IMR-90 (cell line): Measurements from ENCODE around the gene FAM117B. TPM values are rescaled to one million over a fixed set of nuclear protein-coding genes. Genes with fewer than 3 reads are reported as not detected.

Experiments used
- ATAC-seq: fragments of 200-7000 bp; cut with Tn5 transposase; 2 replicates; pipeline ENCODE4 v1.9.1; 2020; ENCODE audit warnings: low read depth, mild to moderate bottlenecking, moderate library complexity
- BruUV-seq: library from RNA; stranded (reverse); fragments of 400-500 nt; replicated peaks from 2 replicates; lab custom pipeline; 2021; lab: Mats Ljungman, UMichigan
- CTCF ChIA-PET: fragments of 300-600 bp; formaldehyde crosslinking; extraction: SDS; loops from one replicate; lab custom pipeline; 2021; ENCODE audit warnings: antibody characterized with exemption; lab: Yijun Ruan, JAX
- POLR2A ChIA-PET: fragments of 300-600 bp; sonication (Branson Sonifier 250); formaldehyde crosslinking; loops from one replicate; lab custom pipeline; 2022; ENCODE audit warnings: antibody characterized with exemption; ENCODE audit not compliant: unreplicated experiment; lab: Charles Lee
- DNase-seq: peaks from one replicate; pipeline ENCODE4 v3.0.0; 2013
- H2AFZ ChIP-seq: replicated peaks from 2 replicates; pipeline ENCODE3; 2013; ENCODE audit warnings: low read length, mild to moderate bottlenecking; ENCODE audit not compliant: poor library complexity
- H2AK5ac ChIP-seq: 2 replicates; pipeline ENCODE4 v1.6.1; 2013; ENCODE audit warnings: low read depth, low read length, inconsistent platforms
- H2AK9ac ChIP-seq: replicated peaks from 2 replicates; pipeline ENCODE3; 2013; ENCODE audit warnings: mild to moderate bottlenecking, low read depth, low read length, moderate library complexity; ENCODE audit not compliant: poor library complexity
- H2BK120ac ChIP-seq: 2 replicates; pipeline ENCODE4 v1.6.1; 2013; ENCODE audit warnings: low read depth, low read length, inconsistent platforms
- H2BK15ac ChIP-seq: 3 replicates; pipeline ENCODE4 v1.6.1; 2013; ENCODE audit warnings: low read depth, low read length, inconsistent platforms
- H2BK20ac ChIP-seq: 2 replicates; pipeline ENCODE4 v1.6.1; 2013; ENCODE audit warnings: low read depth, mild to moderate bottlenecking, inconsistent platforms, low read length, moderate library complexity
- H2BK5ac ChIP-seq: 2 replicates; pipeline ENCODE4 v1.6.1; 2013; ENCODE audit warnings: mild to moderate bottlenecking, low read depth, low read length, inconsistent platforms; ENCODE audit not compliant: poor library complexity, severe bottlenecking
- H3K14ac ChIP-seq: replicated peaks from 2 replicates; pipeline ENCODE4 v1.6.1; 2013; ENCODE audit warnings: low read depth, low read length, inconsistent platforms
- H3K18ac ChIP-seq: 2 replicates; pipeline ENCODE4 v1.6.1; 2013; ENCODE audit warnings: low read depth, low read length, control low read depth
- H3K23ac ChIP-seq: 2 replicates; pipeline ENCODE4 v1.6.1; 2013; ENCODE audit warnings: low read depth, low read length, inconsistent platforms
- H3K27ac ChIP-seq: 2 replicates; pipeline ENCODE4 v1.5.1; 2013; ENCODE audit warnings: mild to moderate bottlenecking, control low read depth, low read length; ENCODE audit not compliant: insufficient read depth
- H3K27me3 ChIP-seq: 2 replicates; pipeline ENCODE4 v1.6.1; 2013; ENCODE audit warnings: low read length; ENCODE audit not compliant: control insufficient read depth, insufficient read depth
- H3K36me3 ChIP-seq: 2 replicates; pipeline ENCODE4 v1.6.1; 2013; ENCODE audit warnings: low read length, mixed read lengths; ENCODE audit not compliant: control insufficient read depth, insufficient read depth
- H3K4ac ChIP-seq: 2 replicates; pipeline ENCODE4 v1.6.1; 2013; ENCODE audit warnings: low read depth, low read length, inconsistent platforms
- H3K4me1 ChIP-seq: 2 replicates; pipeline ENCODE4 v1.6.1; 2013; ENCODE audit warnings: low read length, mixed read lengths; ENCODE audit not compliant: control insufficient read depth, insufficient read depth
- H3K4me2 ChIP-seq: 2 replicates; pipeline ENCODE4 v1.6.1; 2013; ENCODE audit warnings: low read depth, mild to moderate bottlenecking, control low read depth, low read length, moderate library complexity
- H3K4me3 ChIP-seq: 2 replicates; pipeline ENCODE4 v1.5.1; 2013; ENCODE audit warnings: low read depth, mild to moderate bottlenecking, control low read depth, low read length, moderate library complexity; ENCODE audit not compliant: insufficient read depth
- H3K56ac ChIP-seq: 2 replicates; pipeline ENCODE4 v1.6.1; 2013; ENCODE audit warnings: low read length, inconsistent platforms; ENCODE audit not compliant: insufficient read depth; ENCODE audit errors: extremely low read depth
- H3K79me1 ChIP-seq, 2 experiments: 2 replicates each; pipeline ENCODE4 v1.6.1; 2013; ENCODE audit warnings: low read length in 2 of 2, inconsistent platforms in 1 of 2, low read depth in 1 of 2
- H3K9ac ChIP-seq: 2 replicates; pipeline ENCODE4 v1.6.1; 2013; ENCODE audit warnings: low read depth, low read length, control low read depth
- H3K9me1 ChIP-seq: 2 replicates; pipeline ENCODE4 v1.6.1; 2013; ENCODE audit warnings: low read length, inconsistent platforms; ENCODE audit not compliant: insufficient read depth
- H3K9me3 ChIP-seq: 2 replicates; pipeline ENCODE4 v1.6.1; 2013; ENCODE audit warnings: low read length; ENCODE audit not compliant: control insufficient read depth, insufficient read depth
- H4K20me1 ChIP-seq: 2 replicates; pipeline ENCODE4 v1.6.1; 2013; ENCODE audit warnings: low read length, inconsistent platforms; ENCODE audit not compliant: insufficient read depth
- H4K5ac ChIP-seq: 2 replicates; pipeline ENCODE4 v1.6.1; 2013; ENCODE audit warnings: mild to moderate bottlenecking, low read depth, low read length, control low read depth
- H4K8ac ChIP-seq, 2 experiments: 2 replicates each; pipeline ENCODE4 v1.6.1; 2013; ENCODE audit warnings: low read depth in 2 of 2, low read length in 2 of 2, control low read depth in 1 of 2, inconsistent platforms in 1 of 2
- H4K91ac ChIP-seq: 2 replicates; pipeline ENCODE4 v1.6.1; 2013; ENCODE audit warnings: low read depth, low read length, inconsistent platforms; ENCODE audit not compliant: insufficient read depth
- BHLHE40 ChIP-seq: fragments of 150-350 bp; IDR thresholded peaks from 2 replicates; pipeline ENCODE4 v1.6.1; 2016; ENCODE audit warnings: mild to moderate bottlenecking, low read depth, low read length
- CEBPB ChIP-seq: IDR thresholded peaks from 2 replicates; pipeline ENCODE4 v1.6.1; 2012; ENCODE audit warnings: low read depth, low read length, improper control_type of control experiment
- ELK1 ChIP-seq: fragments of 150-350 bp; IDR thresholded peaks from 2 replicates; pipeline ENCODE4 v1.6.1; 2016; ENCODE audit warnings: low read depth, mild to moderate bottlenecking, low read length, moderate library complexity, borderline replicate concordance
- FOS ChIP-seq: fragments of 150-350 bp; IDR thresholded peaks from 2 replicates; pipeline ENCODE4 v1.6.1; 2016; ENCODE audit warnings: low read depth, low read length
- MAFK ChIP-seq: IDR thresholded peaks from 2 replicates; pipeline ENCODE4 v1.6.1; 2012; ENCODE audit warnings: low read depth, low read length, improper control_type of control experiment
- MAZ ChIP-seq: IDR thresholded peaks from 2 replicates; pipeline ENCODE4 v1.6.1; 2012; ENCODE audit warnings: low read depth, mild to moderate bottlenecking, low read length, improper control_type of control experiment, moderate library complexity, borderline replicate concordance
- MXI1 ChIP-seq: IDR thresholded peaks from 2 replicates; pipeline ENCODE4 v1.6.1; 2012; ENCODE audit warnings: low read depth, mild to moderate bottlenecking, low read length, moderate library complexity, borderline replicate concordance
- POLR2A ChIP-seq: IDR thresholded peaks from 2 replicates; pipeline ENCODE4 v1.6.1; 2012; ENCODE audit warnings: mild to moderate bottlenecking, low read depth, low read length
- RAD21 ChIP-seq: IDR thresholded peaks from 2 replicates; pipeline ENCODE4 v1.6.1; 2012; ENCODE audit warnings: low read length, improper control_type of control experiment
- RCOR1 ChIP-seq: IDR thresholded peaks from 2 replicates; pipeline ENCODE4 v1.6.1; 2012; ENCODE audit warnings: mild to moderate bottlenecking, low read length, improper control_type of control experiment; ENCODE audit not compliant: insufficient replicate concordance
- RFX5 ChIP-seq: IDR thresholded peaks from 2 replicates; pipeline ENCODE4 v1.8.0; 2012; ENCODE audit warnings: low read depth, mild to moderate bottlenecking, low read length, moderate library complexity
- USF2 ChIP-seq: fragments of 150-350 bp; IDR thresholded peaks from 2 replicates; pipeline ENCODE4 v1.6.1; 2017; ENCODE audit warnings: mild to moderate bottlenecking, antibody characterized with exemption, low read length, low read depth
- WGBS, 2 experiments: methylation state at CpG; one replicate each; pipeline versions ENCODE4 v1.1.5 to v1.1.7; 2013; ENCODE audit warnings: missing lambda C conversion rate in 2 of 2; ENCODE audit not compliant: insufficient read length in 1 of 2; ENCODE audit errors: extremely low coverage in 2 of 2; 5-methylcytosine and 5-hydroxymethylcytosine counted together
- dilution Hi-C: fragments of 300-500 bp; cut with HindIII; formaldehyde crosslinking; loops from one replicate; pipeline ENCODE4 v1.14.3; 2018; ENCODE audit warnings: low sequenced_read_pairs; ENCODE audit not compliant: unreplicated experiment
- in situ Hi-C: fragments of 300-500 bp; cut with MboI; formaldehyde crosslinking; loops from 3 replicates; pipeline ENCODE4 v1.14.3; 2019; ENCODE audit warnings: low sequenced_read_pairs, inconsistent platforms, mixed read lengths
- intact Hi-C: fragments of 100-400 bp; cut with micrococcal nuclease; formaldehyde crosslinking; loops from 2 replicates; pipeline ENCODE4 v1.10.0; 2022
- polyA plus RNA-seq, 3 experiments: library from polyadenylated mRNA; depleted of rRNA; stranded (reverse); fragments of >200 nt; gene quantifications; 2 replicates each; pipeline ENCODE4 v1.2.3, GENCODE V29; 2012; ENCODE audit warnings: low replicate concordance in 1 of 3
- total RNA-seq: library from RNA; depleted of rRNA; stranded (reverse); fragments of >200 nt; gene quantifications from 2 replicates; pipeline ENCODE4 v1.2.3, GENCODE V29; 2012
- TF ChIP-seq, protein P1 (sequence below): conservative IDR thresholded peaks from 2 replicates; pipeline ENCODE4 v1.5.1; 2012; ENCODE audit warnings: mild to moderate bottlenecking, low read depth, low read length, improper control_type of control experiment

FAM117B gene
- total and polyA plus RNA-seq, 2 of the 4 experiments (the other 2 are of a cell fraction): 0.54 to 0.79 TPM

DNA sequence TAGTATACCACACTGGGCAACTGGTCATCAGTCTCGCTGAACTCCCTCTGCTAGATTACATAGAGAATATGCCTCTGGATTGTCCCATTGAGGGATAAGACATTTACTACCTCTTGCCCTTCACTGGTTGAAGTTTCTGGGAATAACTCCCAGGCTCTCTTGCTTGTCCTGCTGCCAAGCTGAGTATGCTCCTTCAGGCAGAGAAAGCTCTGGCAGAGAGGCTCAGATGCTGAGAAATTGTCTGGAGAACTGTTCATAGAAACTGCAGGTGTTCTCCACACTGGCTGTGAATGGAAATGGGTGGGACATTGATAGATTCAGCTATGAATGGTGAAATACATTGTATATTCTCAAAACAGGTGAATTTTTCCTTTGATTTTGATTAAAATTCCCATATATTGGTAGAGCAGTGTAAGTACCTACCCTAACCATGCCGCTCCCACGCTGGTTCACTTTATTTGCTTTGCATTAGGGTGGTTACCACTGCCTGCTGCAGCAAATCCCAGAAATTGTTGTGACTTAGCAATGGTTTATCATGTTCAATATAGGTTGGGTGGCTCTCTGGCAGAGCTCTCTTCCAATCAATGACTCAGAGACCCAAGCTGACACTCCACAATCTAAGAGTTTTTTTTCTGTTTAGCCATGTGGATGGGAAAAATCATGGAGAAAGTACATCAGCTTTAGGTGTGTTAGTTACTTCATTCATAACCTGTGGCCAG lies 36.7 kb downstream of the FAM117B start:
- no peak overlapping the region for H3K56ac ChIP-seq
- no peak overlapping the region for H2AK9ac ChIP-seq
- H3K36me3 ChIP-seq: no peaks in the 10 kb centered on the region
- no peak overlapping the region for H4K8ac ChIP-seq
- H2BK120ac ChIP-seq: no peak overlapping the region
- WGBS, 2 experiments: no CpG with 5 or more reads among the region's 3 CpGs
- no peak overlapping the region for H2BK20ac ChIP-seq
- no peak overlapping the region for H2AFZ ChIP-seq
- no peaks in the 10 kb centered on the region for H3K9me1 ChIP-seq
- no peak overlapping the region for H2BK15ac ChIP-seq
- no peaks in the 10 kb centered on the region for H4K20me1 ChIP-seq
- H3K14ac ChIP-seq: no peak overlapping the region
- POLR2A ChIA-PET: no interaction called here
- CTCF ChIA-PET: no interaction called here
- H3K9ac ChIP-seq: no peak overlapping the region
- no peak overlapping the region for H3K4ac ChIP-seq
- H2AK5ac ChIP-seq: no peak overlapping the region
- no peak overlapping the region for H3K4me3 ChIP-seq
- H3K9me3 ChIP-seq: no peaks in the 10 kb centered on the region
- no TSS peak for BruUV-seq
- H3K23ac ChIP-seq: no peak overlapping the region
- H4K91ac ChIP-seq: no peak overlapping the region
- ATAC-seq (no peak), DNase-seq (no peak)
- no peaks in the 10 kb centered on the region for H3K27me3 ChIP-seq
- no peak overlapping the region for H3K27ac ChIP-seq
- no peak overlapping the region for H2BK5ac ChIP-seq
- no peaks in the 10 kb centered on the region for H3K4me1 ChIP-seq
- no peak overlapping the region for H3K4me2 ChIP-seq
- H3K79me1 ChIP-seq: peaks cover 0 to 6% of the 10 kb centered on the region in 2 experiments; a peak in 1 of 4 replicates
- in situ Hi-C loops (no loop called here), dilution Hi-C loops (no loop called here), intact Hi-C loops (no loop called here)
- H3K18ac ChIP-seq: no peak overlapping the region
- H4K5ac ChIP-seq: no peak overlapping the region
- TF ChIP-seq FOS (no peak), RFX5 (no peak), RAD21 (no peak), ELK1 (no peak), CEBPB (no peak), BHLHE40 (no peak), MAZ (no peak), MXI1 (no peak), RCOR1 (no peak), MAFK (no peak), USF2 (no peak), POLR2A (no peak)
- TF ChIP-seq, protein P1, sequence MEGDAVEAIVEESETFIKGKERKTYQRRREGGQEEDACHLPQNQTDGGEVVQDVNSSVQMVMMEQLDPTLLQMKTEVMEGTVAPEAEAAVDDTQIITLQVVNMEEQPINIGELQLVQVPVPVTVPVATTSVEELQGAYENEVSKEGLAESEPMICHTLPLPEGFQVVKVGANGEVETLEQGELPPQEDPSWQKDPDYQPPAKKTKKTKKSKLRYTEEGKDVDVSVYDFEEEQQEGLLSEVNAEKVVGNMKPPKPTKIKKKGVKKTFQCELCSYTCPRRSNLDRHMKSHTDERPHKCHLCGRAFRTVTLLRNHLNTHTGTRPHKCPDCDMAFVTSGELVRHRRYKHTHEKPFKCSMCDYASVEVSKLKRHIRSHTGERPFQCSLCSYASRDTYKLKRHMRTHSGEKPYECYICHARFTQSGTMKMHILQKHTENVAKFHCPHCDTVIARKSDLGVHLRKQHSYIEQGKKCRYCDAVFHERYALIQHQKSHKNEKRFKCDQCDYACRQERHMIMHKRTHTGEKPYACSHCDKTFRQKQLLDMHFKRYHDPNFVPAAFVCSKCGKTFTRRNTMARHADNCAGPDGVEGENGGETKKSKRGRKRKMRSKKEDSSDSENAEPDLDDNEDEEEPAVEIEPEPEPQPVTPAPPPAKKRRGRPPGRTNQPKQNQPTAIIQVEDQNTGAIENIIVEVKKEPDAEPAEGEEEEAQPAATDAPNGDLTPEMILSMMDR: no peak
